ENCODE measurements around the gene SRSF9. TPM values are rescaled to one million over a fixed set of nuclear protein-coding genes. Genes with fewer than 3 reads are reported as not detected.

SRSF9 gene
- total and polyA plus RNA-seq, 2 of the 13 experiments (the other 11 are each of a cell fraction or from before 2014, with no cell fraction given), result 125 to 144 TPM

- peak; percentile 53 for TF ChIP-seq ZNF512 (CRISPR knock-in tag; IDR thresholded peaks at IDR 0.05)
- TF ChIP-seq ZFP36L1 (CRISPR knock-in tag; IDR thresholded peaks at IDR 0.05), result no peak
- TF ChIP-seq ZNF543 (CRISPR knock-in tag; IDR thresholded peaks at IDR 0.05), result peak; percentile 76
- no peak for TF ChIP-seq ATF7 (IDR thresholded peaks at IDR 0.05)
- TF ChIP-seq ATF7 (CRISPR knock-in tag; IDR thresholded peaks at IDR 0.05), result peak; percentile 82
- TF ChIP-seq RBM39 (IDR thresholded peaks at IDR 0.05; ENCODE audit: low read depth, low read length, poor library complexity, severe bottlenecking), result peak; percentile 63
- peak; percentile 87 for TF ChIP-seq GMEB2 (CRISPR knock-in tag; IDR thresholded peaks at IDR 0.05; ENCODE audit: low read depth)
- peak; percentile 85 for TF ChIP-seq HINFP (CRISPR knock-in tag; IDR thresholded peaks at IDR 0.05; ENCODE audit: low read depth)
- TF ChIP-seq NFKBIZ (CRISPR knock-in tag; IDR thresholded peaks at IDR 0.05), result peak; percentile 62
- peak; percentile 84 for TF ChIP-seq HCFC1 (IDR thresholded peaks at IDR 0.05; ENCODE audit: low read depth, low read length)
- TF ChIP-seq SMC3 (IDR thresholded peaks at IDR 0.05; ENCODE audit: low read length), result no peak
- no peak for TF ChIP-seq ZMYM3 (CRISPR knock-in tag; IDR thresholded peaks at IDR 0.05)
- TF ChIP-seq THYN1 (CRISPR knock-in tag; IDR thresholded peaks at IDR 0.05; ENCODE audit: borderline replicate concordance, low read depth), result no peak
- no peak for TF ChIP-seq AKNA (CRISPR knock-in tag; IDR thresholded peaks at IDR 0.05; ENCODE audit: borderline replicate concordance)
- TF ChIP-seq ZNF614 (CRISPR knock-in tag; IDR thresholded peaks at IDR 0.05; ENCODE audit: borderline replicate concordance), result peak; percentile 83; the same call in 1 of the 2 replicates
- peak; percentile 95 for TF ChIP-seq REPIN1 (CRISPR knock-in tag; IDR thresholded peaks at IDR 0.05; ENCODE audit: borderline replicate concordance, low read depth)
- no peak for TF ChIP-seq ZBTB1 (CRISPR knock-in tag; IDR thresholded peaks at IDR 0.05; ENCODE audit: borderline replicate concordance)
- TF ChIP-seq ZNF253 (CRISPR knock-in tag; IDR thresholded peaks at IDR 0.05; ENCODE audit: borderline replicate concordance), result no peak
- peak; percentile 89 for TF ChIP-seq CBX1 (IDR thresholded peaks at IDR 0.05; ENCODE audit: low read depth)
- TF ChIP-seq DNMT1 (CRISPR knock-in tag; IDR thresholded peaks at IDR 0.05), result 0 out of 2 replicates have a peak, but pooled peaks have one; percentile 29
Measured at GRCh38 chr12:120445911-120446843, 23.4 kb downstream of the SRSF9 start, which contains the start of the genes GATC and TRIAP1 (continued).

Measured in HepG2 (cell line).